HG03520 (cell line): ENCODE data around the gene REXO4.

Experiments
- ATAC-seq: cut with Tn5 transposase; IDR thresholded peaks from one replicate; pipeline ENCODE4 v1.9.1; 2021; ENCODE audit warnings: mild to moderate bottlenecking, moderate library complexity; ENCODE audit not compliant: unreplicated experiment

The REXO4 gene

DNA sequence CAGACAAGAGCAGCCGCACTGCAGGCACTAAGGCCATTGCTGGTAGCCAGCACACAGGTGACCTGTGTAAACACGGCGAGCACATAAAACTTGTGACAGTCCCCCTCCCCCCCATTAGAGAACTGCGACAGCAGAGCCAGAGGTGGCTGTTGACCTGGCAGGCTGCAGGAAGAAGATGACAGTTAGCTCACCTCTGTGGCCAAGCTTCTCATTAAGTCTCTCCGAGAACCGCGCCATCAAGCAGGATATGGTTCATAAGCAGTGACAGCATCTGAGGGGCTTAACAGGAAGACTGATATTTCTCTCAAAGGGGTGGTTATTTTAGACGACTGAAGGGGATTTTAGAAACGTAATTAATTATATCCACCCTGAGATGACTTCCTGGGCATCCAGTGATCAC is 47.1 kb downstream of the REXO4 start:
- ATAC-seq: no peak

DNA sequence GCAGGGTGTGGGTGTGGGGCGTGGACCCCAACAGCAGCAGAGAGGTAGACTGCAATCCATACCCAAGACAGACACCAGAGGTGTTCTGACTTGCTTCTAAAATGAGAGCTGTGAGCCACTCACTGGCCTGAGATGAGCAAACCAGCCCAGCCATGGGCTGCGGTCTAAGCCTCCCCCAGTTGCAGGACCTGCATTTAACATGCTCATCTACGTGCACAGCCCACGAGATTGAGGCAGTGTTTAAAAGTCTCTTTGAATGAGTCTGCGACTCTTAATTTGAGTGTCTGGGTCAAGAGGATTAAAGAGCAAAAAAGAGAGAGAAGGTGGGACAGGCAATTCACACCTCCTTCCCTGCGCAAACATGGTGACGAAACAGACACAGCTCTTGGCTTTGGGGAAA is 47.9 kb downstream of the REXO4 start:
- no peak for ATAC-seq

DNA sequence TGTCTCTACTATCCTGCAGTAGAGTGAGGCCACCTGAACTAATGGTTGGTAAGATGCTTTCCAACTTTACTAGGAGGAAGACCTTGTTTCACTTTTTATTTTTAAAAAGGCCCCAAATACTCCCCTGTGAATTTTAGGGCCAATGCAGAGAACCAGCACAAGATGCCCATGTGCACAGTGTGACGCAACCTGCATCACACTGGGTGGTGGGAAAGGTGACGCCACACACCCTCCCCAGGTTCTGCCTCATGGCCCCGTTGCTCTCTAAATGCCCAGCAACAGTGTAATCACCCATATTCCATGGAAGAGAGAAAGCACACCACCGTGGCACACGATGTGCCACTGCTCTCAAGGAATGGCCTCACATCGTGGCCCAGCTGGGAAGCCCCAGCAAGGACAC is 48.4 kb downstream of the REXO4 start:
- ATAC-seq: no peak

DNA sequence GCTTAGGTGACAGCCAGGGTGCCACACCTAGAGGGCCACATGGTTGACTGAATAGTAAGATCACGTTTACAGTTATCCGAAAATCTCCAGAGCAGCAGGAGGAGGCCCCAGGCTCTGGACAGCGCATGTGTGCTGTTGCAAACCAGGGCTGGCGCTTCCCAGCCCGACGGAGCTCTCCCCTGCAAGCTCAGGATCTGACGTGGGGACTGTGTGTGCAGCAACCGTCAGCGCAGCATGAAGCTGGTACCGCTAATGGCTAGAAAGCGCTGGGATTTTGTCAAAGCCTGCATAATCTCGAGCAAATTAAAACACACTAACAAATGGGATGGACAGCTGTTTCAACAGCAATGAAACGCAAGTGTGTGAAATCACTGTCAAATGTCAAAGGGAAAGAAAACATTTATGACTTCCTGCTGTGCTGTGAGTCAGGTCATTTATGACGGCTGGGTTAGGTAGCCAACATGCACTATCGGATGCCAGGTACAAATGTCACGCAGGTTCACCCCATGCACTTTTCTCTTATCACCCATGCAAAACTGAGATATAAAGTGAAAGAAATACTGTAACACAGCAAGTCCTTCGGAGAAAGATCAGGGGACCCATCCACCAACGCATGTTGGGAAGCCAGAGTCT is 49.4 kb downstream of the REXO4 start:
- ATAC-seq: no peak

DNA sequence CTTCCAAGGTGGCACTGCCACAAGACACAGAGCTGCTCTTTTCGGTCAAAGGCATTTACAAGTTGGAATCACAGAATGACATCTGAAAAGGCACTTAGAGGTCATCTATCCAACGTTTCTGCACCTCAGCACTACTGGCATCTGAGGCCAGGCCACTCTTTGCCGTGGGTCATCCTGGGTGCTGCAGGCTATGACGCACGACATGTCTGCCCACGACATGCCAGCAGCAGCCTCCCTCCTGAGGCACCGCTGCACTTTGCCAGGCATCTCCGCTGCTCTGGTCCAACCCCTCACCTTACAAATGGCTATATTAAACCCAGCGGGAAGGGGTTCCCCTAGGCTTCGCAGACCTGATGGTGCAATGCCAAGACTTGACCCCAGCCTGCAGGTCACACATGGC is 50.0 kb downstream of the REXO4 start:
- ATAC-seq: no peak

DNA sequence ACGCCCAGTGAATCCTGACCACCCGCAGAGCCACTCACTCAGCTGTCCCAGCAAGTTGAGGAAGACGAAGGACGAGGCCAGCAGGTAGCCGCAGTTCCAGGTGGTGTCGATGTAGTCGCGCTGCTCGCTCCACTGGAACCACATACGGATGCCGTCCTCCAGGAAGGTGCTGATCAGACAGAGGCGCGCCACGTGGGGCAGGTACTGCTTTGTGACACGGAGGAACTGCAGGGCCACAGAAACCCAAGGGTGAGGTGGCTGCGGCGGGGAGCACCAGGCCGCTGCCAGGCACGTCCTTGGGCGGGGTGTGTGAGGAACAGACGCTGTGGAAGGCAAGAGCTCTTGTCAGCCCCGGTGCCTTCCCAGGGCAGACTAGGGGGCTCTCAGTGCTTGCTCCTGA is 50.6 kb downstream of the REXO4 start:
- no peak for ATAC-seq

DNA sequence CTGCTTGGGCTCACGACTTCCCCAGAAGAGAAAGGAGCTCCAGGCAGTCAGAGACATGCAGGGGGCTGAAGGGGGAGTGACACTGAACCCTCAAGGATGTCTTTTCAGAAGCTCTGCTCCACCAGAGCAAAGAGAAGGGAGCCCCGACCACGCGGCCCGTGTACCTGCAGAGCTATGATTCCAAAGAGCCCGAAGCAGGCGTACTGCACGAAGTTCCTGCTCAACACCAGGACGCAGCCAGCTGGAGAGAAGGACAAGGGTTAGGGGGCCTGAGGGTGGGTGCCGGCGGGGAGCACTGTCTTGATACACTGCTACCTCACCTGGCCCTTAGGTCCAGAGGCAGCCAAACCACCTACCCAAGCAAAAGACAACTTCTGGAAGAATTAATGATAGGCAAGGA is 51.4 kb downstream of the REXO4 start:
- ATAC-seq: no peak

DNA sequence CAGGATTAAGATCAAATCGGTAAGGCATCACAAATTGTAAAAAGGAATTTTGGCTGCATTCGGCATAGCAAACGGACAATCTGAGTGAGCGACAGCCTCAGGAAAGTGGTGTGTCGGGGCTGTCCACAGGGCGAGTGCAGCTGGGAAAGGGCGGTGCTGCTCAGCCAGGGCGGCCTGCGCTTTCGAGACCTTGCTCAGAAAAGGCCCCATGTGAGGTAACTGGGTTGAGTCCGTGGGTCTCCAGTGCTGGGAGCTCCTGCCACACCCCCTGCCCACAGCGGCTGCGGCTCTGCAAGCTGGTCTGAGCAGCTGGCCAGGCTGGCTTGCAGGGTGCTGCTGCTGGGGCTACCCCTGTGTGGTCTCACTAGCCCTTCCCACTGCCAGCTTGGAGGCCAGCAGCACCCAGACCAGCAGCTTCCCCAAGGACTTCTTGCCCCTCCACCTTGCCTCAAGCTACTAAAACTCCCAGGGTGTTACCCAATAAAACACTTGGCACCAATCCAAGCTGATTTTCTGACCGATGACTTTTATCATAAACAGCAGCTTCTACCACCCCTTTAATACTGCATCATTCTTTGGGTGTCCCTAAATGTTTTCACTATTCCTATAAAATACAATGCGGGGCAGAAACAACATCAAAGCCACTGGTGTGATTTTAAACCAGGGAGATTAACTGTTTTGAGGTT is 55.3 kb downstream of the REXO4 start:
- no peak for ATAC-seq

DNA sequence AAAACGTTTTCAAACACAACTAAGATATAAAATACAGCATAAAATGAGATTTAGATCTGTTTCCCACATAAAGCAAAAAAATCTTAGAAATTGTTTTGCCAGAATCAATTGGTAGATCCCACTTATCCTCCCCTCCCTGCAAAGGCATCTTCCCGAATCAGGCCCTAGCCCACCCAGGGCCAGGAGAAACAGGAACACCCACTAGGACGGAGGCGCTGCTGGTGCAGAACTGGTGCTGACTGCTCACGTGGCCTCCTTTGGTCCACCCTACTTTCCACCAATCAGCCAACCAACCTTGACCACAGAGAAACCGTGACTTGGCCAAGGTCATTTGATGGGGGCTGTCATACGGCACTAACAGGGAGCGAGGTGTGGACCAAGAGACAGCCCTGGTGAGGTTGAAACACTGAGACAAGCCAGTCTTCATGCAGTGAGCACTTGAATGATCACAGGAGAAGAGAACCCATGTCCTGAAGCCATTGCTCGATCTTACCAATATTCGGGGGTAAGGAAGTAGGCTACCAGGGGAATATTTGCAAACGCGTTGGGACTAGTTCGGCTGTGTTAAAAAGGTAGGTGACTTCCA is 56.2 kb downstream of the REXO4 start:
- ATAC-seq: no peak

DNA sequence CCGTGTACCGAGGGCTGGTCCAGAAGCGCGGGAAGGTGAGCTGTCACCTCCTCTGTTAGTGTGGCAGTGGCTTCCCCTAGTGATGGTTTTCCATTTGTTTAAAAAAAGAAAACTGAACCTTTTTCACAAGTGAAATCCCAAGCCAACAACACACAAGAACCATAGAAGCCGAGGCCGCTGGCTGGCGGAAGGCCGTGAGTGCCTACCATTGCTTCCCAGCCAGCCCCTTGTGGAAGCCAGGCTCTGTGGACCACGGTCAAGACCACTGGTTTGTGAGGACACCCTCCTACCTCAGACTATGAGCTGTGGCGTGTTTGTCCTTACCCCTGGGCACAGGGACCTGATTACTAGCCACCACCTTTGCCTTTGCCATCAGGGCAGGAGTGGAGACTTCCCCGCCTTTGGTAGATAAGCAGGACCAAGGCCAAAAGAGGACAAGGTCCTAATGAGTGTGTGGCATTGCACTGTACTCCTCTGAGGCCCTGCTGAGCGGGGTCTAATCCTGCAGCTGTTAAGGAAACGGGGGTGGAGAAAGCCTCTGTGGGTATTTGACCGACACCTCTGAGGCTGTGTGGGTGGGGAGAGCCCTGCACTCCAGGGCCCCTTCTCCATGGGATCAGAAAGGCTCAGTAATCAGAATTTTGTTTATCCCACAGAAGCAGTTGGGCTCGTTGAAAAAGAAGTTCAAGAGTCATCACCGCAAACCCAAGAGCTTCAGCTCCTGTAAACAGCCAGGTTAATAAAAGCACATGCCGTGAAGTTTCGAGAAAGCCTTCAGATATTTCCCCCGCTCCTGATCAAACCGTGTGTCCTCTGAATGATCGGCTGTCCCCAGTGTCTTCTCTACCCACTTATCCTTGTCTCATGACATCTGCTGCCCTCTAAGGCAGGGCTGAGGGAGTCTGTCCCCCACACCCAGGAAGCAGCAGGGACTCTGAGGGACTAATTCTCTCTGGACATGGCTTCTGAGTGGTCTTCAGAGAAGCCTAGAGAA is 57.1 kb downstream of the REXO4 start:
- ATAC-seq: no peak

DNA sequence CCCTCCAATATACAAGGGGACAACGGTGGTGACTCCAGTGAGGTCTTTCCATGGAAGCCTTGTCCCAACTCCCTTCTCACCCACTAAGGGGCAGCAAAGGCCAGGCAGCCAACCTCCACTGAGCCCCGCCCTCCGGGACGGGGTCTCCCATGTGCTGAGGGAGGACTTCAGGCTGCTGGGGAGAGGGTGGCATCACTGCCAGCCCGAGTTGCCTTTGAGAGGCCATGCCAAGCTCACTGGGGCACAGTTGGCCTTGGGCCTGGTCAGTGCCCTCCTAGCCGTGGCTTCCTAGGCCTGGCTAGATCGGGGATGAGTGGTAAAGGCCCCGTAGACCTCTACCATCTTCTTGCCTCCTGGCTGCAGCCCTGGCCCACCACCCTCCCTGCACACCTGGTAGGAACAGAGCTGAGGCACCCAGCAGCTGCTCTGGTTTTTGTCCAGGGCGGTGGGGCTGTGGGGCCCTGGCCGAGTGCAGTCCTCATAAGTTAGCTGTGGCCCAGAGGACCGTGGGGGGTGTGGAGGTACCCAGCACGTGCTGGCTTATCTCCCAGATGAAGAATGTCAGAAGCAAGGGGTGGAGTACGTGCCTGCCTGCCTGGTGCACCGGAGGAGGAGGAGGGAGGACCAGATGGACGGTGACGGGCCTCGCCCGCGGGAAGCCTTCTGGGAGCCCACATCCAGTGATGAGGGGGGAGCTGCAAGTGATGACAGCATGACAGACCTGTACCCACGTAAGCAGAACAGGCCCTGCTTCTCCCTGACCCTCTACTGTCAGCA is 58.2 kb downstream of the REXO4 start:
- ATAC-seq: no peak

DNA sequence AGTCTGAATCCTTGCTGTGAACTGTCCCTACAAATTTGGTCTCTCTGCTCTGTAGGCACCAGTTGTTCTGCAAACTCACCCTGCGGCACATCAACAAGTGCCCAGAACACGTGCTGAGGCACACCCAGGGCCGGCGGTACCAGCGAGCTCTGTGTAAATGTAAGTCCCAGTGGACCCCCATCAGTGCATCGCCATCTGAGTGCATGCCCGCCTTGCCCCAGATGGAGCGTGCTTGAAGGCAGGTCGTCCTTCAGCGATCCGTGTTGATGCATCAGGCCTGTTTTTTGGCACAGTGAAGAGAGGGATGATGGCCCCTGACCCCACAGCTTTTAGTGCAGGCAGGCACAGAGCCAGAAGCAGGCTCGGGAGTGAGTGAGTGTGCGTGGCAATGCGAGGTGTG is 60.2 kb downstream of the REXO4 start:
- no peak for ATAC-seq

DNA sequence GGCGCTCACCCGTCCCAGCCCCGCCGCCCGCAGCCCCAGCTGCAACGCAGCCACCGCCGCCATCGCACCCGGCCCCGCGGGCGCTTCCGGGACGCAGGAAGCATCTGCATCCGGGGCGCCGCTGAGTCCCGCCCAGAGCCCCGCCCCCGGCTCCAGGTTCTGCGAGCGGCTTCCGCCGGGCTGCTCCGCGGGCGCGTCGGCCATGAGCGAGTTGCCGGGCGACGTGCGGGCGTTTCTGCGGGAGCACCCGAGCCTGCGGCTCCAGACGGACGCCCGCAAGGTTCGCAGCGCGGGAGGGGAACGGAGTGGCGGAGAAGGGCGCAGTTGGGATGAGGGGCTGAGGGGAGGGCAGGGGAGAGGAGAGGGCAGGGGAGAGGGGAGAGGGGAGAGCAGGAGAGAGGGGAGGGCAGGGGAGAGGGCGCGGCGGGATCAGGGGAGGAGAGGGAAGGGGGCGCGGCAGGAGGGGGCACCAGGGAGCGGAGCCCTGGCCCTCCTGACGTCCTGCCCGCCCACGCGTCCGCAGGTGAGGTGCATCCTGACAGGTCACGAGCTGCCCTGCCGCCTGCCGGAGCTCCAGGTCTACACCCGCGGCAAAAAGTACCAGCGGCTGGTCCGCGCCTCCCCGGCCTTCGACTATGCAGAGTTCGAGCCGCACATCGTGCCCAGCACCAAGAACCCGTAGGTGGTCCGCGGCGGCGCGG is 61.3 kb downstream of the REXO4 start, which contains the start of the genes SURF1 and SURF2:
SURF1 (minus strand) TSS at position 97 of the 701 bp plus-strand sequence; CDS start at position 63, 34 bp downstream.
SURF2 (plus strand) TSS at position 160 of the 701 bp plus-strand sequence; CDS start at position 203, 43 bp downstream.
- peak; percentile 62 for ATAC-seq
